ENCODE results near the gene SULT4A1. TPM values are rescaled to one million over a fixed set of nuclear protein-coding genes. Genes with fewer than 3 reads are reported as not detected.

Gene SULT4A1
- total RNA-seq, 1 experiment from 2014 or later = 12.6 TPM

DNA sequence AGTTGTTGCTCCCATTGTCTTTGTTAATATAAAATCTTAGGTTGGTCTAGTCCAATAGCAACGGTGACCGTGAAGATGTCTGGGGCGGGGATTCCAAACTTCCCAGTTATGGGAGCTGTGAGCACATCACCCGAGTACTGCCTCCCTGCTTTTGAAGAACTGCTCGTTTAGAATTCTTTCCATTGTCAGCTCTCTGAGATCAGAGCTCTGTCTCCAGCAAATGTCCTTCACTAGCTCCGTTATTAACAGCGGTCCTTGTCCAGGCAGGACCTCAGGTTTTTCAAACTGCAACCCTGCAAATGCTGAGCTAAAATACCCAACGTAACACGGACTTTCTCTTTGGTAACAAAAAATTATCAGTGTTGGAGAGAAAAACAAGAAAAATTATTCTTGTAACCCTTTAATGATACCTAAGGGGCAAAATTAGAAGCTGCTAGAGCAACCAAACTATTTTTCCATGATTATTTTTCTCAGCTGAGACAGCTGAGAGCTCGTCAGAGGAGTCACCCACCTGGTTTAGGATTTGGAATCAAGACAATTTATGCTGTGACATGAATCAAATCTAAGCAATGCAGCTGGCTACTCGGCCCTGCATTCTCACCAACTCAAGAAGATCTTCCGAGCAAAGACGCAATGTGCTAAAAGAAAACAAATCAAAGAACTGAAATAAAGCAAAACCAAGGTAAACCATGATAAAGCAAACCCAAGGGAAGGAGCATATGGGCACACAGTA, 35.1 kb downstream of the SULT4A1 start:
- ATAC-seq = no peak
- POLR2A ChIA-PET = no interaction called here
- no peak for DNase-seq (ENCODE audit: low spot score)
- Mint-ChIP-seq H3K27ac (peak overlapping the region; percentile 46), H3K9me3 (no peaks in the 10 kb centered on the region), H3K4me1 (peaks cover 48% of the 10 kb centered on the region), H3K36me3 (peaks cover 8% of the 10 kb centered on the region), H3K27me3 (ENCODE audit: low read depth) (no peaks in the 10 kb centered on the region), H3K4me3 (no peak overlapping the region)
- TF ChIP-seq EMX1 (CRISPR knock-in tag; IDR thresholded peaks at IDR 0.05) = no peak
- CTCF ChIA-PET = interaction anchor here (1.1 to 6.3 kb wide), 4 partner anchors 15 to 84 kb away, joined by 3 to 69 read pairs (median 4); partner anchors contain the start of gene EFCAB6

DNA sequence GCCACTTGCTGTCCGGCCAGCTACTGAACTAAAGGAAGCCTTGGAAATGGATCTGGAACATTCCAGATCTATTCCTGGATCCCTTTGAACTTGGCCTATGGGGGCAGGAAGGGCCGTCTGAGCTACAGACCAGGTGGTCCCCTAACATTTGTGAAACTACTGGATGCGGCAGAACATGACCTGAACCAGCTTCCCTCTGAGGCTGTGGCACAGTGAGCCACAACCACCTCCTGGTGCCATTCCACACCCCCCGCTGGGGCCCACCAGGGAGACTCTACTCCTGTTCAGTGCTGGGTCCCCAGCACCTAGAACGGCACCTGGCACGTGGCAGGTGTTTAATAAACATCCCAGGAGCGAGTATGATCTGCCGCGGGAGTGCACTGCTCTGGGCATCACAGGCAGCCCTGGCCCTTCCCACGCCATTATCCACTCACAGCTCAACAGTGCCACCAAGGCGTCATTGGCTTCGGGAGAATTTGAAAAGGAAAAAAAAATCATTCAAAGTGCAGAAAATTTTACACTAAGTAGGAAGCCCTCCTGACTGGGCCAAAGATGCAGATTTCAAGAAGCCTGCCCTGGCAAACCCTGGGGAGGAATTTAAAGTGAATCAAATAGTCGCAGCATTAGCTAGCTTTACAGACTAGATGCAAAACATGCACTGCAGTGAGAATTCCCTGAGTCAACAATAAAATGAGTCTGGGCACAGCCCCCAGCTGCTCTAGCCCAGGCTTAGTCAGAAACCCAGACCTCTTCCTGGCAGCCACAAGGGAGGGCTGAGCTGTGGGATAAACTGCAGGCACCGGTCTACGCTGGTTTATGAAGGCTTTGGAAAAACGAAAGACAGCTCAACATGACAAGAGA, 35.9 kb downstream of the SULT4A1 start:
- ChIA-PET CTCF (interaction anchor here (1.1 to 6.3 kb wide), 5 partner anchors 14 to 311 kb away, joined by 3 to 69 read pairs (median 4); partner anchors contain the start of gene EFCAB6), POLR2A (no interaction called here)
- Mint-ChIP-seq H3K4me3 (no peak overlapping the region), H3K4me1 (peaks cover 53% of the 10 kb centered on the region), H3K9me3 (no peaks in the 10 kb centered on the region), H3K27me3 (ENCODE audit: low read depth) (no peaks in the 10 kb centered on the region), H3K36me3 (peaks cover 8% of the 10 kb centered on the region), H3K27ac (0 out of 2 replicates have a peak overlapping the region, but pooled peaks have one; percentile 43)
- no peak for DNase-seq (ENCODE audit: low spot score)
- no peak for ATAC-seq
- TF ChIP-seq ZBTB21 (CRISPR knock-in tag; IDR thresholded peaks at IDR 0.05; ENCODE audit: borderline replicate concordance) (no peak), ATF1 (CRISPR knock-in tag; IDR thresholded peaks at IDR 0.05) (no peak), NFATC4 (CRISPR knock-in tag; IDR thresholded peaks at IDR 0.05) (no peak), NR1H2 (CRISPR knock-in tag; IDR thresholded peaks at IDR 0.05) (no peak), ZNF396 (CRISPR knock-in tag; IDR thresholded peaks at IDR 0.05; ENCODE audit: borderline replicate concordance) (no peak), ESRRA (CRISPR knock-in tag; IDR thresholded peaks at IDR 0.05; ENCODE audit: borderline replicate concordance) (no peak), SMAD3 (CRISPR knock-in tag; IDR thresholded peaks at IDR 0.05; ENCODE audit: borderline replicate concordance) (no peak), FOXP1 (CRISPR knock-in tag; IDR thresholded peaks at IDR 0.05; ENCODE audit: borderline replicate concordance) (no peak), GRHL2 (CRISPR knock-in tag; IDR thresholded peaks at IDR 0.05; ENCODE audit: insufficient replicate concordance, severe bottlenecking) (no peak), ZNF138 (CRISPR knock-in tag; conservative IDR thresholded peaks at IDR 0.05) (no peak), JAZF1 (CRISPR knock-in tag; IDR thresholded peaks at IDR 0.05) (no peak), NFE2L1 (CRISPR knock-in tag; IDR thresholded peaks at IDR 0.05) (no peak), OVOL2 (CRISPR knock-in tag; IDR thresholded peaks at IDR 0.05; ENCODE audit: borderline replicate concordance) (no peak)
- TF ChIP-seq, protein P1, sequence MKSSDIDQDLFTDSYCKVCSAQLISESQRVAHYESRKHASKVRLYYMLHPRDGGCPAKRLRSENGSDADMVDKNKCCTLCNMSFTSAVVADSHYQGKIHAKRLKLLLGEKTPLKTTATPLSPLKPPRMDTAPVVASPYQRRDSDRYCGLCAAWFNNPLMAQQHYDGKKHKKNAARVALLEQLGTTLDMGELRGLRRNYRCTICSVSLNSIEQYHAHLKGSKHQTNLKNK (CRISPR knock-in tag; IDR thresholded peaks at IDR 0.05) = no peak
- TF ChIP-seq, protein P2, sequence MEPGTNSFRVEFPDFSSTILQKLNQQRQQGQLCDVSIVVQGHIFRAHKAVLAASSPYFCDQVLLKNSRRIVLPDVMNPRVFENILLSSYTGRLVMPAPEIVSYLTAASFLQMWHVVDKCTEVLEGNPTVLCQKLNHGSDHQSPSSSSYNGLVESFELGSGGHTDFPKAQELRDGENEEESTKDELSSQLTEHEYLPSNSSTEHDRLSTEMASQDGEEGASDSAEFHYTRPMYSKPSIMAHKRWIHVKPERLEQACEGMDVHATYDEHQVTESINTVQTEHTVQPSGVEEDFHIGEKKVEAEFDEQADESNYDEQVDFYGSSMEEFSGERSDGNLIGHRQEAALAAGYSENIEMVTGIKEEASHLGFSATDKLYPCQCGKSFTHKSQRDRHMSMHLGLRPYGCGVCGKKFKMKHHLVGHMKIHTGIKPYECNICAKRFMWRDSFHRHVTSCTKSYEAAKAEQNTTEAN (CRISPR knock-in tag; IDR thresholded peaks at IDR 0.05) = no peak

DNA sequence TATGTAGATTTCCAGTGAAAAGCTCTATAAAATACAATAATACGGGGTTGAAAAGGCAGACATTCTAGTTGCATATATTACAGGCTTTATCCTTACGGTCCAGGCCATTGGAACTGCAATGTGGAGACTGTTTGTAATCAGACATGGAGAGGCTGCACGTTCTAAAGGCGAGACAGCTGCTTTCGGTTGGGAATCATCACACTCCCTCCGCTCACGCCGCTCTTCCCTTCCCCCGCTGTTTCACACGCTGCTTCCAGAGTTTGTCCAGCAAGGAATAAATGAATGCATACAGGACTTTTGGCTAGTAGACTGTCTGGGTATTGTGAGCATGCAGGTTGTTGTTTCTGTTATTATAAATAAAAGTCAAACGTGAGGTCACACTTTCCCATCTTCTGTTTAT, 36.7 kb downstream of the SULT4A1 start:
- Mint-ChIP-seq H3K27me3 (ENCODE audit: low read depth) (no peaks in the 10 kb centered on the region), H3K36me3 (peaks cover 8% of the 10 kb centered on the region), H3K4me3 (no peak overlapping the region), H3K9me3 (no peaks in the 10 kb centered on the region), H3K4me1 (peaks cover 59% of the 10 kb centered on the region), H3K27ac (0 out of 2 replicates have a peak overlapping the region, but pooled peaks have one; percentile 43)
- TF ChIP-seq, protein P1 (CRISPR knock-in tag; IDR thresholded peaks at IDR 0.05) = no peak
- TF ChIP-seq NR3C1 (CRISPR knock-in tag; conservative IDR thresholded peaks at IDR 0.05; ENCODE audit: low read depth) (no peak), KAT7 (CRISPR knock-in tag; IDR thresholded peaks at IDR 0.05; ENCODE audit: borderline replicate concordance) (no peak), ZNF317 (CRISPR knock-in tag; IDR thresholded peaks at IDR 0.05; ENCODE audit: borderline replicate concordance, low read depth) (no peak), FOXP1 (CRISPR knock-in tag; IDR thresholded peaks at IDR 0.05; ENCODE audit: borderline replicate concordance) (no peak), ZNF138 (CRISPR knock-in tag; conservative IDR thresholded peaks at IDR 0.05) (no peak)
- TF ChIP-seq, protein P2 (CRISPR knock-in tag; IDR thresholded peaks at IDR 0.05) = no peak
- TF ChIP-seq, protein P3, sequence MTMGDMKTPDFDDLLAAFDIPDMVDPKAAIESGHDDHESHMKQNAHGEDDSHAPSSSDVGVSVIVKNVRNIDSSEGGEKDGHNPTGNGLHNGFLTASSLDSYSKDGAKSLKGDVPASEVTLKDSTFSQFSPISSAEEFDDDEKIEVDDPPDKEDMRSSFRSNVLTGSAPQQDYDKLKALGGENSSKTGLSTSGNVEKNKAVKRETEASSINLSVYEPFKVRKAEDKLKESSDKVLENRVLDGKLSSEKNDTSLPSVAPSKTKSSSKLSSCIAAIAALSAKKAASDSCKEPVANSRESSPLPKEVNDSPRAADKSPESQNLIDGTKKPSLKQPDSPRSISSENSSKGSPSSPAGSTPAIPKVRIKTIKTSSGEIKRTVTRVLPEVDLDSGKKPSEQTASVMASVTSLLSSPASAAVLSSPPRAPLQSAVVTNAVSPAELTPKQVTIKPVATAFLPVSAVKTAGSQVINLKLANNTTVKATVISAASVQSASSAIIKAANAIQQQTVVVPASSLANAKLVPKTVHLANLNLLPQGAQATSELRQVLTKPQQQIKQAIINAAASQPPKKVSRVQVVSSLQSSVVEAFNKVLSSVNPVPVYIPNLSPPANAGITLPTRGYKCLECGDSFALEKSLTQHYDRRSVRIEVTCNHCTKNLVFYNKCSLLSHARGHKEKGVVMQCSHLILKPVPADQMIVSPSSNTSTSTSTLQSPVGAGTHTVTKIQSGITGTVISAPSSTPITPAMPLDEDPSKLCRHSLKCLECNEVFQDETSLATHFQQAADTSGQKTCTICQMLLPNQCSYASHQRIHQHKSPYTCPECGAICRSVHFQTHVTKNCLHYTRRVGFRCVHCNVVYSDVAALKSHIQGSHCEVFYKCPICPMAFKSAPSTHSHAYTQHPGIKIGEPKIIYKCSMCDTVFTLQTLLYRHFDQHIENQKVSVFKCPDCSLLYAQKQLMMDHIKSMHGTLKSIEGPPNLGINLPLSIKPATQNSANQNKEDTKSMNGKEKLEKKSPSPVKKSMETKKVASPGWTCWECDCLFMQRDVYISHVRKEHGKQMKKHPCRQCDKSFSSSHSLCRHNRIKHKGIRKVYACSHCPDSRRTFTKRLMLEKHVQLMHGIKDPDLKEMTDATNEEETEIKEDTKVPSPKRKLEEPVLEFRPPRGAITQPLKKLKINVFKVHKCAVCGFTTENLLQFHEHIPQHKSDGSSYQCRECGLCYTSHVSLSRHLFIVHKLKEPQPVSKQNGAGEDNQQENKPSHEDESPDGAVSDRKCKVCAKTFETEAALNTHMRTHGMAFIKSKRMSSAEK (CRISPR knock-in tag; IDR thresholded peaks at IDR 0.05; ENCODE audit: borderline replicate concordance) = no peak
- ChIA-PET CTCF (interaction anchor here (1.4 to 6.3 kb wide), 4 partner anchors 13 to 310 kb away, joined by 3 to 69 read pairs (median 4); partner anchors contain the start of gene EFCAB6), POLR2A (no interaction called here)
- ATAC-seq (no peak), DNase-seq (ENCODE audit: low spot score) (no peak)

All from WTC11 (cell line).